NCI-H2171 treated with DMSO at 0.1 percent for 48 hours (cell line): ENCODE measurements around the gene ELAVL1.
"Not testable (repeated sequence)": the region's sequence is repeated elsewhere in the genome, so short reads cannot be mapped to it uniquely, and the experiment has no call there.

Experiments used
- DNase-seq: peaks from one replicate; lab custom pipeline; 2025; lab: John Stamatoyannopoulos, UW

Gene ELAVL1

GRCh38 chr19:7921967-7922835 is 83.2 kb downstream of the ELAVL1 start:
- no peak for DNase-seq

GRCh38 chr19:7921302-7921966 is 84.0 kb downstream of the ELAVL1 start:
- no peak for DNase-seq

GRCh38 chr19:7920519-7921301 is 84.7 kb downstream of the ELAVL1 start:
- peak; percentile 96 for DNase-seq

- DNase-seq = peak; percentile 93
These were observed 85.6 kb downstream of the ELAVL1 start, which contains the start of gene SNAPC2 for GRCh38 chr19:7919610-7920518. SNAPC2 (plus strand) TSS chr19:7920338; CDS start chr19:7920367, 29 bp downstream.

- DNase-seq = no peak
These were observed 86.6 kb downstream of the ELAVL1 start for GRCh38 chr19:7918615-7919421.

GRCh38 chr19:7918062-7918614 is 87.3 kb downstream of the ELAVL1 start:
- not testable (repeated sequence) for DNase-seq

GRCh38 chr19:7917267-7918061 is 88.0 kb downstream of the ELAVL1 start:
- peak; percentile 49 for DNase-seq

GRCh38 chr19:7916955-7917266 is 88.5 kb downstream of the ELAVL1 start:
- peak; percentile 36 for DNase-seq

GRCh38 chr19:7916103-7916954 is 89.1 kb downstream of the ELAVL1 start:
- DNase-seq = peak; percentile 51

GRCh38 chr19:7915250-7916102 is 90.0 kb downstream of the ELAVL1 start:
- no peak for DNase-seq

- no peak for DNase-seq
These were observed 90.8 kb downstream of the ELAVL1 start, which contains the start of gene TGFBR3L for GRCh38 chr19:7914598-7915045. TGFBR3L (plus strand) TSS chr19:7914830.

- DNase-seq = no peak
These were observed 91.3 kb downstream of the ELAVL1 start for GRCh38 chr19:7914099-7914498.

- DNase-seq = no peak
These were observed 91.8 kb downstream of the ELAVL1 start for GRCh38 chr19:7913652-7914051.

- DNase-seq = no peak
These were observed 92.5 kb downstream of the ELAVL1 start for GRCh38 chr19:7912697-7913564.

- no peak for DNase-seq
These were observed 93.2 kb downstream of the ELAVL1 start for GRCh38 chr19:7912144-7912696.

GRCh38 chr19:7911508-7912143 is 93.8 kb downstream of the ELAVL1 start:
- no peak for DNase-seq
